Hematopoietic multipotent progenitor cell treated with erythropoietin and hydrocortisone succinate and interleukin-3 and kit ligand, for 15 days (in vitro differentiated cells): ENCODE measurements around the gene C10orf67.
"Not testable (repeated sequence)": the region's sequence is repeated elsewhere in the genome, so short reads cannot be mapped to it uniquely, and the experiment has no call there.

ENCODE experiments used
- DNase-seq: peaks from one replicate; pipeline ENCODE4 v3.0.0-alpha.2; 2015; ENCODE audit warnings: low spot score

The C10orf67 gene

DNA sequence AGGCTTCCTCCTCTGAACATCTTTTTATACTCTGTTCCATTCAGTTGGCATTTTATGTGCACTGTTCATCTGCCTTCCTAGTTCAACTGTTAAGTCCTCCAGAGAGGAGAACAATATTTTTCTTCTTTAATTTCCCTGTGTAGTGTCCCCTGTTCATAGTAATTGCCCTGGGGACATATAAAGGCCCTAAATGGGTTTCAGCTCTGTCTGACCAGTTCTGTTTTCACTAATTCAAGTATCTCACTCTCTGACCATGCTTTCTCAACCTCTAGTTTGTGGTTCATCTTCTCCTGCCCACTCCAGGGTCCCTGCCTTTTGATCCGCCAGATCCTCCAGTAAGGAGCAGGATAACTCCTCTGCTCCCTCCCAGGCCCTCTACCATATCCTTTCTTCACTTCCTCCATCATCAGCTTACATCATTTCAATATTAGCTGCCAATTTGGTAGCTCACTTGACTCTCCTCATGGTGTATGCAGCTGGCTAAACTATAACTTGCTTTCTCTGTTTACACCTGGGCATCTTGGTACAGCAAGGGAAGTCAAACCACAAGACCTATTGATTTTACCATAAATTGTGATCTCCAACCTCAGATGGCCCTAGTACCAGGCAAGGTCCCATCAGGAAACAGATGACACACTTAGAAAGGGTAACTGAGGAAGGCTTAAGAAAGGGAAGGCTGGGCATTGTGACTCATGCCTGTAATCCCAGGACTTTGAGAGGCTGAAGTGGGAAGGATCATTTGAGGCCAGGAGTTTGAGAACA is 17.7 kb upstream of the C10orf67 start:
- no peak for DNase-seq

DNA sequence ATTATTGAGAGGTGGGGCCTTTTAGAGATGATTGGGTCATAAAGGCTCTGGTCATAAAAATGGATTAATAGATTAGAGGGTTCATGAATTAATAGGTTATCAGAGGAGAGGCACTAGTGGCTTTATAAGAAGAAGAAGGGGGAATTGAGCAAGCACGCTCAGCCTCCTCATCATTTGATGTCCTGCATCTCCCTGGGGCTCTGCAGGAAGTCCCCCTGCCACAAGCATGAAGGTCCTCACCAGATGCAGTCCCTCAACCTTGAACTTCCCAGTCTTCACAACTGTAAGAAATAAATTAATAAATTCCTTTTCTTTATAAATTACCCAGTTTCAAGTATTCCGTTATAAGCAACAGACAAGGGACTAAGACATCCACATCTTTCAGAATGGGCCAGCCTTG is 17.1 kb upstream of the C10orf67 start:
- DNase-seq, result no peak

DNA sequence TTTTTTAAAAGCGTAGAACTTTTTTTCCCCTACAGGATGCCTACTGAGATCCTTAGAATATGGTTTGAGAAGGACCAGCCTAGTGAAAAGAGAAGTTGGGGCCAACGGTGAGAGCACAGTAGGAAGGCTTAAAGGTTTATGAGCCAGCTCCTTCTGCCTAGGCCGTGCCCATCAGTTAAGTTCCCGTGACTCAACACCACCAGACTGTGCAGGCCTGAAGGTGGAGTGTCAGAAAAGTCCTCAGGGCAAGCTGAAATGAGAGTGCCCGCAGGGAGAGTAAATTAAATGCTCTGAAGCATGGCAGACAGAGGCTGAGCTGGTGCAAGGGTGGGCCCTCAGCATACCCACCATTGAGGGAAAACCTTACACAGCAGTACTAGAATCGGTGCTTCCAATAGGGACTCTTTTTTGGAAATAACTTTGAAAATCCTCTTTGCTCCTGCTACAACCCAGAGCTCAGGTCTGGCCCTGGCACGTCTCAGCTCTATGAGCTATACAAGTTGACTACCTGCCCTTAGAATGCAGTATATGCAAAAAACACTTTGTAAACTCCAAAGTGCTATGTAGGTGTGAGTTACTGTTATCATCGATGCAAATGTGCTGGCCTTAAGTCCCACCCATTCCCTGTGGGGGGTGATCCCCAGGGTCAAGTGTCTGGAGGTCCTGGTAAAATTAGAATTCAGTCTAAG is 15.2 kb upstream of the C10orf67 start:
- DNase-seq, result no peak

DNA sequence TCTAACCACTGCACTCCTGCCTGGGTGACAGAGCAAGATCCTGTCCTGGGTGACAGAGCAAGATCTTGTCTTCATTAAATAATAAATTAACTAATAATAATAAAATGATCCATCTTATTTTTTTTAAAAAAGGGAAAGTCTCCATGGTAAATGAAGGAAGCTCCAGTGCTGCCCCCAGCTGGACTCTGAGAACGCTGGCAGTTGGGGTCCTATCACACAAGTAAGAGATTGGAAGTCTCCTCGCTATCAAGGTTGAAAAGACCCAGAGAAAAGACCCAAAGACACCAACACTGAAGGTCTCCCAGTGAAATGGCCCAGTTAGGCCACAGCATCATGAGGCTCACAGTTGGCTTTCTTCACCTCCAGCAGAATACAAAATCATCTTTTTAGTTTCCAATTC is 13.8 kb upstream of the C10orf67 start:
- no peak for DNase-seq

DNA sequence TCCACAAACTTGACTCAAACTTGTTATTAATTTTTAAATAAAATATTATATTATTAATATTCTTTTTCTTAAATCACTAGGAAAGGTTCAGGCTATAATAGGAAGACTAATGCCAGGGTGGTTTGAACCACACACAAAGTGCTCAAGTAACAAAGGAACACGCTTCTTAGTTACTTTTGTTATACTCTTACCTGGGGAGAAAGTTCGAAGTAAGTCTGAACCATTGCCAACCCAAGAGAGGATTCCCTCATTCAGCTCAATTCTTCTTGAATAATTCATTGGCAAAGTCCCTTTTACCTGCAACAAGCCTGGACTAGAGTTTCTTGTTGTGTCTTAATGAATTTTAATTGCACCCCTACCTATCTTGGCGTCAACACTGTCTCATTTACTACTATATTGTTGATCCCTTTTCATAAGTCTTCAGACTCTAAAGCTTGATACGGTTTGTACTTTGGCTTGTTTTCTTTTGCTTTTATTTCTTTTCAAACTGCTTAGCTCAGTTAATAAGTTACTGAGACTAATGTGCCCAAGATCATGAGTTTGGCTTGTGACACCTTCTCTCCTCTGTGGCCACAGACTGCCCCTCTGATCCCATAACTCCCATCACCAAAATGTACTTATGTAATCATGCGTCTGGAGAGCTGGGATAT is 10.2 kb upstream of the C10orf67 start:
- DNase-seq, result no peak

DNA sequence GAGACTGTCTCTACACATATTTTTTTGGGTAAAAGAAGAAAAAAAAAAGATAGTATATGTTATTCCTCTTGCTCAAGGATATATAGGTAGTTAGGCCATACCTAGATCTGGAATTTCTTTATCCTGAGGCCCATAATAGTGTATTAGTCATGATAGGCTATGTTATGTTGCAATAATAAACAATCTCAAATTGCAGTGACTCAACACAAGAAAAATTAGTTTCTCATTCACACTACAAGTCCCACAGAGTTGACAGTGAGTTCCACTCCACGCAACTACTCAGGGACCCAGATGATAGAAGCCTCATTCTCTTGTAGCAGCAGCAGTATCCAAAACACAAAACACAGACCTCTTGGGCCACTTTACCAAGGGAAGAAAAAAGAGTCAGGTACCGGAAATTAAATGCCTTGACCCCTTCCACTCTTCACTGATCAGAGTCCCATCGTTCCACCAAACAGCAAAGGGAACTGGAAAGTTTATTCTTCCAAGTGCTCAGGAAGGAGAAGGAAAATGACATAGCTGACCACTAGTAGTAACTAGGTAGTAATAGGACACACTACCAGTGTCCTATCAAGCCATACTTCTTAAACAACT is 7.4 kb upstream of the C10orf67 start:
- DNase-seq, result no peak

DNA sequence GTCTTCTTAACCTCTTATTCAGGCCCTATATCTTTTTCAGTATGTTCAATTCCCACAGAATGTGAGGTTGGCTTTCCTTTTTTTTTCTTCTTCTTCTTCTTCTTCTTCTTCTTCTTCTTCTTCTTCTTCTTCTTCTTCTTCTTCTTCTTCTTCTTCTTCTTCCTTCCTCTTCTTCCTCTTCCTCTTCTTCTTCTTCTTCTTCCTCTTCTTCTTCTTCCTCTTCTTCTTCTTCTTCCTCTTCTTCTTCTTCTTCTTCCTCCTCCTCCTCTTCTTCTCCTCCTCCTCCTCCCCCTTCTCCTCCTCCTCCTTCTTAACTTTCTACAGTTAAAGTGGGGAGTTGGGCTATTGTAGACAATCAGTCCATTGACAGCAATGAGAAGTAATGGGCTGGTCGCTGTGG is 6.1 kb upstream of the C10orf67 start:
- DNase-seq, result not testable (repeated sequence)

DNA sequence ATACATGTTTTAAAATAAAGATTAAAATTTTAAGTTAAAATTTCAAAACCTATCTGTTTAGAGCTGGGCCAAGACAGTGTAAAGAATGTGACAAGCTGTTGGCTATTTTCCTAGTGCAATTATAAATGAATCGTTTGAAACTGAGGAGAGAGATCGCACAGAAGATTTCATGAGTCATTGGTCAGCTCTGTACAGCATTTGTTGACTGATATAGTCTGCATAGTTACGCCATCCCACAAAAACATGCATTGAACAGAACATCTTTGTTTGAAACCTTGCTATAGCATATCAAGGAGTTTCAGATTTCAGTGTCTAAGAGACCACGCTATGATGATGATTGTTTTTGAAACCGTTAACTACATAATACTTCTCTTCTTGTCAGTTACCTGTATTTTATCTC is 1.3 kb upstream of the C10orf67 start:
- no peak for DNase-seq

DNA sequence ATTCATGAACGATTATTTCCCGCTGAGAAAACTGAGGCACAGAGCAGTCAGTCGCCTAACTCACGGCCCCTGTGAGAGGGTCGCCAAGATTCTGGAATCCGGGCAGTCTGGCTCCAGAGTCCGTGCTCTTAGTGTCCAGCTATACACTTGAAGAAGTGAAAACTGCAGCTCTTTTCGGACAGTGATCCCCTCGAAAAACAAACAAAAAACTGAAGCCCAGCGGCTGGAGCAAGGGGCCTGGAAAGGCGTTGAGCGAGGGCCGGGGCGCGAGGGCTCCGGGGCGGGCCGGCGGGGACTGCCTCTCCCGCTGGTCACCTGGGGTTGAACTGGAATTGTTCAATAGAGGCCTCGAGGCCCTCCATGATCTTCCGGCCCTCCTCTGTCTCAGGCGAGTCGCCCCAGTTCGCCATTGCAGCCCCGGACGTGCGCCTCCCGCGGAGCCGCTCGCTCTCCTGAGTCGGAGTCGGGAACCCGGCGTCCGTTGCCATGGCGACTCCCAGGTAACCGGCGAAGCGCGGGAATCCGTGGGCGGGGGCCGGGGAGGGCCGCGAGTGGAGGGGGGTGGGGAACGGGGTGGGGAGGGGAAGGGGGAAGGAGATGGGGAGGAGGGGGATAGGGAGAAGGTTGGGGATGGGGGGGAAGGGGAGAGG is 881 bp downstream of the C10orf67 start:
- DNase-seq, result no peak

DNA sequence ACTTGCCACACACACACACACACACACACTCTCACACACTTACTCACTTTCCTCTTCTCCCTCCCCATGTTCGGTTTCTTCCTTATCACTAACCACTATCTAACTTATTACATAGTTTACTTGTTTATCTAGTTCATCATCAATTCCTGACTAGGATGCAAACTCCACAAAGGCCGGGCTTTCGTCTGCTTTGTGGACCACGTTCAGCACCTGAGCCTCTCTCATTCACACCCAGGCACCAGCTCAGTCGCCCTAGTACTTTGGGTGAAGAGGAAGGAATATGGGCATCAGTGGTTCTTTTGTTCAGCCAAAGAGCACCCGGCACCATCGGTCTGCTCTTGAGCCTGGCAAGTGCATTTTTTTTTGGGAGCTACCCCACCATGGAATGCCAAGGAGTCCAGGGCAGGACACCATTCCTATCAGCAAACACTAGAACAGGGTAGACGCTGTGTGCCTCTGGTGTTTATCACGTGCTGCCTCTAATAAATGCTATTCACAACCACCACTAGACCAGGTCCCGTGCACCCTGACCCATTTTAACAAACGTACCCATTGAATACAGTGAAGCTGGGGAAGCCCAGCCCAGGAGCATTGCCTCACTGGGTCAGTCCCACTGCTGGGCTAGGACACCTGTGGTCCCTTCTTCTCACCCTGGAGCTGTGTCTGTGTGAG is 2.2 kb downstream of the C10orf67 start:
- DNase-seq, result no peak

DNA sequence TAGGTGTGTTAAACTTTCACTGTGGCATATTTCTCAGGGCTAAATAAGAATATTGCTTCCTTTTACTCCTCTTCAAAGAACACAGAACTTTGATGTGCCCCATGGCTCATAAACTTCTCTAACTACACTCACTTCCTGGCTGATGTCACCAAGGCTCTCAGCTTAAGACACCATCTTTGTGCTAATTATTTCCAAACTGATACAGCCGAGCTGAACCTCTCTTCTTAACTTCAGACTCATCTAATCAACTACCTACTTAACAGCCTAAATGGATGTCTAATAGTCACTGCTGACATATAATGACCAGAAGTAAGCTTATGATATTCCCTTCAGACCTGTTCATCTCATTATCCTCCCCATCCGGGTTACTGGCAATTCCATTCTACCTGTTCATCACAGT is 3.6 kb downstream of the C10orf67 start:
- no peak for DNase-seq

DNA sequence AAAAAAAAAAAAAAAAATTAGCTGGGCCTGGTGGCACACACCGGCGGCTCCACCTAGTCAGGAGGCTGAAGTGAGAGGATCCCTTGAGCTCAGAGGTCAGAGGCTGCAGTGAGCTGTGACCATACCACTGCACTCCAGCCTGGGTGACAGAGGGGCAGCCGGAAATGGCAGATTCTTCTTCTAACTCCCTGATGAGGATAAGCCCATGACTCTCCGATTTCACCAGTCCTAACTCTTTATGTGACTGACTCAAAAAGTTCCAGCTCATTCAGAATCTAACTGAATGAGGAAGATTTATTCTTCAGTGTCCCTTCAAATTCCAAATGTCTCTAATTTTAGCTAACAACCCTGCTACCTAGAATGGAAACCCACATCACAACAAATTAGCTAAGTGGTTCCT is 4.2 kb downstream of the C10orf67 start:
- DNase-seq, result no peak

DNA sequence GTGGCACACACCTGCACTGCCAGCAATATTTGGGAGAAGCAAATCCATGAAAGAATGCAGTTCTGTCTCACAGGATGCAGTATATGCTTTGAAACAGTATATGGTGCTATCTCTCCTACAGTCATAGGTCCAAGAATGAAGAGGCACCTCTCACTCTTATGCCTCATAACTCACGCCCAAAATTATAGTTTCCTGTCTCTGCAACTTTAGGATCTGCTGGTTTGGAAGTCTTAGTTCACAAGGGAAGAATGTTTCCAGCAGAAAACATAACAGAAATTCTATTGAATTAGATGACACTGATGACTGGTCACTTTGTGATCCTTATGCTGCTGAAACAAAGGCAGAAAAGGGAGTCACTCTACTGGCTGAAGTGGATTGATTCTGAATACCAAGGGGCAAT is 5.7 kb downstream of the C10orf67 start:
- DNase-seq, result no peak

DNA sequence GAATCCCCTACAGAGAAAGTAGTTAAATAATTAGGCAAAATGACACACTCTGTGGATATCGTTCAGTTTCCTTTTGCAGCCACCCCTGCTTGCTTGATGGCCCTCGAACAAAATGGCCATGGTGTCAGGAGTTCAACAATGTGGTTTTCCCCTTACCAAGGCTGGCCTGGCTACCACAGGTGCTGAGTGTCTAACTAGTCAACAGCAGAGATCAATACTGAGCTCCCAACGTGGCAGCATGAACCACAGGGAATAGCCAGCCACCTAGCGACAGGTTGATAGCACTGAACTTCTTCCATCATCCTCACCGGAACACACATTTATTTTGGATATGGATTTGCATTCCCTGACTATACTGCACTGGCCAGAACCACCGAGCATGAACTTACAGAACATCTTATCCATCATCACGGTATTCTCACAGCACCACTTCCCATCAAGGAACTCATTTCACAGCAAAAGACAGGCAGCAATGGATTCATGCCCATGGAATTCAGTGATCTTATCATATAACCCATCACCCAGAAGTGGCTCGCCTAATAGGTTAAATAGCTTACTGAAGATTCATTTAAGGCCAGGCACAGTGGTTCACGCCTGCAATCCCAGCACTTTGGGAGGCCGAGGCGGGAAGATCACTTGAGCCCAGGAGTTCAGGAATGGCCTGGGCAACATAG is 6.3 kb downstream of the C10orf67 start:
- no peak for DNase-seq

DNA sequence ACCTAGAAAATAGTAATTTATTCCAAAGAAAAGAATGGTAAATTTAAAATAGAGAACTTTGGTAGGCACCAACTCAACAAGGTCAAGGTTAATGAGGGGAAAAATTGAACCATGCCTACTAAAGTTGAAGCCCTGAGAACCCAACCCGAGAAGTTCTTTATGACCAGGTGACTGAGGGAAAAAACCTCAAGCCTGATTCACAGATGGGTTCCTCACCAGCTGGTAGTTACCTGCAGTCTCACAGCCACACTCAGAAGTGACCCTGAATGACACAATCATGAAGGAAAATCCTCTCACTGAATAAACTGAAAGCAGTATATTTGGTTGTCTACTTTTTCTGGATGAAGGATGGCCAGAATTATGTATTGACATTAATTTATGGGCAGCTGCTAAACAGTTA is 7.0 kb downstream of the C10orf67 start:
- DNase-seq, result no peak

DNA sequence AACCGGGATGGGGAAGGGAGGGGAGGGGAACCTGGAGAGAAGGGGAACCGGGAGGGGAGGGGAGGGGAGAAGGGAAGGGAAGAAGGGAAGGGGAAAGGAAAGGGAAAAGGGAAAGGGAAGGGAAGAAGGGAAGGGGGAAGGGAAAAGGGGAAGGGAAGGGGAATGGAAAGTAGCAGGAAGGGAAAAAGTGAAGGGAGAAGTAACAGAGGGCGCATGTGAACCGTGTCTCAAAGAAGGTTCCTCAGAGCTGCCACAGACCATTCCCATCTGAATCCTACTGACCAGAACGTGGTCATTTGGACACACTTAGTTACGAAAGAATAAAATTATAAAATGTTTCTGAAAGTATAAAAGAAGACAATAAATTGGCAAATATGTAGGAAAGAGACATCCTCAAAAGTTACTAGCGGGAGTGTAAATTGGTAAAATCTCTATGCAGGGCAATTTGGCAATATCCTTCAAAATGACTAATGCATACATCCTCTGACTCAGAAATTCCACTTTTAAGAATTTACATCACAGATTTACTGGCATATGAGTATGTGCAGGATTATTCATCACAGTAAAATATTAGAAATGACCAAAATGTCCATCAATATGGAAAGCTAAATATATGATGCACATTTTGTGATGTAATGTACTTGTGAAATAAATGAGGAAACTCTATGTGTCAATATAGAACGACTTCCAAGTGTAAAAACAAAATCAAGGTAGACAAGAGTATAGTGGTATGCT is 12.9 kb downstream of the C10orf67 start:
- no peak for DNase-seq

DNA sequence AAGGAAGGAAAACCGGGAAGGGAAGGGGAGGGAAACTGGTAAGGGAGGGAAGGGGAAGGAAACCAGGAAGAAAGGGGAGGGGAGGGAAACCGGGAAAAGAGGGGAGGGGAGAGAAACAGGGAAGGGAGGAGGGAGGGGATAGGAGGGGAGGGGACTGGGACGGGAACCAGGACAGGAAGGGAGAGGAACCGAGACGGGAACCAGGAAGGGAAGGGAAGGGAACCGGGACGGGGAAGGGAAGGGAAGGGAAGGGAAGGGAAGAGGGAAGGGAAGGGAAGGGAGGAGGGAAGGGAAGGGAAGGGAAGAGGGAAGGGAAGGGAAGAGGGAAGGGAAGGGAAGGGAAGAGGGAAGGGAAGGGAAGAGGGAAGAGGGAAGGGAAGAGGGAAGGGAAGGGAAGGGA is 13.6 kb downstream of the C10orf67 start:
- DNase-seq, result no peak

DNA sequence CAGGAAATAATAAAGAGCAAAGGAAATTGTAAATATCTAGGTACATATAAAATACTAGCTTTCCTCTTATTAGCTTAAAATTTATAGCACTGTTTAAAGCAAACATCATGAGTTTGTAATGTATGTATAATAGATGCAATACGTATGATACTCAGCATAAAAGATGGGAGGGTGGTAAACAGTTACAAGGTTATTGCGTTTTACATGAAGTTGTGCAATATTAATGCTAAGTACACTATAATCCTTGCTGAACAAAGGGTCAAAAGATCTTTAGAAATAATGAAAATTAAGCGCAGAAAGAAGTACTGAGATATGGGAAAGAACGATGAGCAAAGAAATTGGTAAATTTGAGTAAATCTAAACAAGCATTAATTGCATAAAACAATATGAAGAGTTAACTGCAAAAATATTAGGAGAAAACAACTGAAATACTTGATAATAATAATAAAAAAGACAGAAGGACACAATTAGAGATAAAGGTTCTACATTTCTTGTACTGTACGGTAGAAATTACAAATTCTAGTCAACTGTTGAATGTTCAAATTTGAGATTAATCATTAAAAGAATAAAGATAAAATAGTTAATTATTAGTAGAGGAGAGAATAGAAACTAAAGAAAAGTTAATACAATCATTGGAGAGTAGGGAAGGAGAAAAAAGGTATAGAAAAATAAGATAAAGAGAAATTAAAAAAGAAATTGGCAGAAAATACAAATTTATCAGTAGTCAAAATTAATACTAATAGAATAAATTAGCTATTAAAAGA is 17.9 kb downstream of the C10orf67 start:
- no peak for DNase-seq

DNA sequence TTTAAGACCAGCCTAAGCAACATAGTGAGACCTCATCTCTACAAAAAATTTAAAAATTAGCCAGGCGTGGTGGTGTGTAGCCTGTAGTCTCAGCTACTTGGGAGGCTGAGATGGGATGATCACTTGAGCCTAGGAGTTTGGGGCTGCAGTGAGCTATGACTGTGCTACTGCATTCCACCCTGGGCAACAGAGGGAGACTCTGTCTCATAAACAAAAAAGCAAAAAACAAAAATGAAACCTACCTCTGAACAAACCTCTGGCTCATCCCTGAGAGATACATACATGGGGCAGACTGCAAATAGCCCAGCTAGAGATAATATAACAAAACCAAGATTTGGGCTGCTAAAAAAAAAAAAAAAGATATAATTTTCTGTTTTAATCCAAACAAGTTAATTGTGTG is 19.5 kb downstream of the C10orf67 start:
- DNase-seq, result no peak

DNA sequence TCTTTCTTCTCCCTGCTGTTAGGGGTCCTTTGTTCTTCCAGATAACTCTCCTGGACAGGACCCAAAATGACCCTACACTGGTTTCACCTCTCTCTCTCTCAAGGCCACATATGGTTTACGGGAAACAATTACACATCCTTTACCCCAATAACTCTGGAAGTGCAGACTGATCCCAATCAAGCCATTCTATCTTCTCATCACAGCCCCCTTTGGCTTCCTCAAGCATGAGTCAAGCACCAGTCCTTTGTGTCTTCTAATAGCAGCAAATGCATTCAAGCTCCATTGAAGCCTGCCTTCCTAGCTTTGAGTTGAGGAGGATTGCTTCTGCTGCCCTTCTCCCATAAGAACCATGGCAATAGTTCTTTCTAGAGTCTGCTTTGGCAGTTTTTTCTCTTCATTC is 20.2 kb downstream of the C10orf67 start:
- no peak for DNase-seq
